Measurements from ENCODE around the gene SFTA2.

The SFTA2 gene

DNA sequence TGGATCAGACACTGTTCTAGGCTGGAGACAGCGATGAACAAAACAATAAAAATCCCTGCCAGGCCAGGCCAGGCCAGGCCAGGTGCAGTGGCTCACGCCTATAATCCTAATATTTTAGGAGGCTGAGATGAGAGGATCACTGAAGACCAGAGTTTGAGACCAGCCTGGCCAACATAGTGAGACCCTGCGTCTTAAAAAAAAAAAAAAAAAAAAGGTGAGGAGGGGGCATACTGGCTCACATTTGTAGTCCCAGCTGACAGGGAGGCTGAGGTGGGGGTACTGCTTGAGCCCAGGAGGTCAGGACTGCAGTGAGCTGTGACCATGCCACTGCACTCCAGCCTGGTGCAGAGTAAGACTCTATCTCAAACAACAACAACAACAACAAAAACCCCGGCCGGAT lies 13.3 kb upstream of the SFTA2 start:
- Histone ChIP-seq H3K36me3 (ENCODE audit: control insufficient read depth in 1 of 2, insufficient read depth in 2 of 2, low read length in 2 of 2) (no peaks in the 10 kb centered on the region), H3K4me1 (ENCODE audit: control insufficient read depth in 1 of 2, insufficient read depth in 2 of 2, low read length in 2 of 2) (peaks cover 8 to 11% of the 10 kb centered on the region in 2 donors), H3K9ac (ENCODE audit: low read depth in 1 of 2, low read length in 2 of 2) (no peak overlapping the region), H3K27me3 (ENCODE audit: control insufficient read depth in 1 of 2, insufficient read depth in 2 of 2, low read length in 2 of 2) (peaks cover 7 to 13% of the 10 kb centered on the region in 2 donors), H3K9me3 (ENCODE audit: control insufficient read depth in 1 of 2, low read length in 2 of 2) (no peaks in the 10 kb centered on the region), H3K27ac (ENCODE audit: low read depth, low read length) (no peak overlapping the region), H3K4me3 (ENCODE audit: low read depth in 1 of 2, low read length in 2 of 2) (no peak overlapping the region)

DNA sequence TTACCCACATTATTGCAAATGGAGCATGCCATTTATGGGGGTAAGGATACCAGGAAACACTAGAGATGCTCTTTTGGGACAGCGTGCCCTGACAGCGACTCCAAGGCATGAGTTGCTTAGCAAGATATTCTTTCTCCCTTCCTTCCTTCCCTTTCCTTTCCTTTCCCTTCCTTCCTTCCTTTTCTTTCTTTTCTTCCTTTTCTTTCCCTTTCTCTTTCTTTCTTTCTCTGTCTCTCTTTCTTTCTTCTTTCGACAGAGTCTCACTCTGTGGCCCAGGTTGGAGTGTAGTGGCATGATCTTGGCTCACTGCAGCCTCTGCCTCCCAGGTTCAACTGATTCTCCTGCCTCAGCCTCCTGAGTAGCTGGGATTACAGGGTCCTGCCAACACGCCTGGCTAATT lies 12.1 kb upstream of the SFTA2 start:
- peaks cover 7 to 13% of the 10 kb centered on the region in 2 donors for H3K27me3 ChIP-seq (ENCODE audit: control insufficient read depth in 1 of 2, insufficient read depth in 2 of 2, low read length in 2 of 2)
- no peaks in the 10 kb centered on the region for H3K9me3 ChIP-seq (ENCODE audit: control insufficient read depth in 1 of 2, low read length in 2 of 2)
- H3K36me3 ChIP-seq (ENCODE audit: control insufficient read depth in 1 of 2, insufficient read depth in 2 of 2, low read length in 2 of 2) = no peaks in the 10 kb centered on the region
- H3K27ac ChIP-seq (ENCODE audit: low read depth, low read length) = no peak overlapping the region
- H3K4me1 ChIP-seq (ENCODE audit: control insufficient read depth in 1 of 2, insufficient read depth in 2 of 2, low read length in 2 of 2) = peaks cover 8 to 21% of the 10 kb centered on the region in 2 donors
- H3K4me3 ChIP-seq (ENCODE audit: low read depth in 1 of 2, low read length in 2 of 2) = no peak overlapping the region
- no peak overlapping the region for H3K9ac ChIP-seq (ENCODE audit: low read depth in 1 of 2, low read length in 2 of 2)

DNA sequence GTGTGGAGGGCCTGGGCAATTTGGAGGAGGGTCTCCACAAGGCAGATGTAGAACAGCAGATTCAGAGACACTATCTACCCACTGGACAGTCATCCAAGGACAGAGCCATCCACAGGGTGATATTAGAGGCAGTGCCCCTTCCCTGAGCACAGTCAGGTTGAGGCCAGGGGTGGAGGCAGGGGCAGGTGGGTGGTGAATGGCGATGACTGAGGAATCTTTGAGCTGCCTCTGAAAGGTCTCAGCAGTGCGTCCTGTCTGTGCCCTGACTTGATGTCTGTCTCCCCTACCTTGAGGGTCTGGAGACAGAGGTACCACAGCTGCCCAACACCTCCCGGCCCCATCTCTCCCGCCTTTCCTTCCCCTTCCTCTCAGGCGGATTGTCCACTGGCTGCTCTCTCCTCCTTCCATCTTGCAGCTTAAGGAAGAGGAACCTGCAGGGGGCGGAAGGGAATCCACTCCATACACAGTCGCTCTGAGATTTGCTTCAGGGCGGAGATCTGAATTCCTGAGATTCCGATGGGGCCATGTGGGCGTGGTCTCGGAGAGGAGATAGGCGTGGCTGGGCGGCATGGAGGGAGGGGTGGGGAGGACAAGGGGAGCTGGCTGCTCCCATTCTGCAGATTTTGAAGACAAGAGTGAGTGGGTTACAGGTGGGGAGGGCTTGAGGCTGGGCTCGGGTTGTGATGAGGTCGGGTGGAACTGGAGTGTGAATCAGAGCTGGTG lies 10.5 kb upstream of the SFTA2 start:
- Histone ChIP-seq H3K9ac (ENCODE audit: low read depth in 1 of 2, low read length in 2 of 2) (no peak overlapping the region), H3K4me3 (ENCODE audit: low read depth in 1 of 2, low read length in 2 of 2) (no peak overlapping the region), H3K9me3 (ENCODE audit: control insufficient read depth in 1 of 2, low read length in 2 of 2) (no peaks in the 10 kb centered on the region), H3K27ac (ENCODE audit: low read depth, low read length) (no peak overlapping the region), H3K27me3 (ENCODE audit: control insufficient read depth in 1 of 2, insufficient read depth in 2 of 2, low read length in 2 of 2) (peaks cover 7 to 13% of the 10 kb centered on the region in 2 donors), H3K4me1 (ENCODE audit: control insufficient read depth in 1 of 2, insufficient read depth in 2 of 2, low read length in 2 of 2) (peaks cover 8 to 17% of the 10 kb centered on the region in 2 donors), H3K36me3 (ENCODE audit: control insufficient read depth in 1 of 2, insufficient read depth in 2 of 2, low read length in 2 of 2) (no peaks in the 10 kb centered on the region)

DNA sequence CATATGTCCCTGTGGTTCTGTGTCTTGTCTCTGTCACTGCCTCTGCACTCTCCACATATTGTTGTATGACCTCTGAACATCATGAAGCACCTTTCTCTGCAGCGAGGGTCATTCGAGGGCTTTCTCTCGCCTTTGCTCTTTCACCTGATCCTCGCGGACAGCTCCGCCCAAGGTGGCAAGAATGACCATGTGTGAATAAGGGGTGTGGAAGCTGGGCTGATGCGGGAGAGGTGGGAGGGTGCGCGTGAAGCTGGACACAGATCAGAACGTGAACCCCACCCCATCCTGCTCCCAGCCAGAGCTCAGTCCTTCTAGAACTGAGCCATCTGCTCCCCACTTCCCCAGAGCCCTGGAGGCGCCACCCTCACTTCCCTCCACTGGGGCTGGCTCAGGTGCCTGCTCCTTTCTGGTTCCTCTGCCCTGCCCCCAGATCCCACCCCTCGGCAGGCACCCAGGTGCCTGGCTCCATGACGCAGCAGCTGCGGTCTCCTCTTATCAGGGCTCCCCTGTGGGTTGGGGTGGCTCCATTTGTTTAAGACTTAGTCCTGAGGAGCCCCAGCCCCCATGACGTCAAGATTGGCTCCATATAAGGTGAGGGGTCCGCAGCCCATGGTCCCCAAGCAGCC lies 8.5 kb upstream of the SFTA2 start, which contains the start of gene MUCL3:
TSS of gene MUCL3 (plus strand) at position 613 of the 626 bp plus-strand sequence. CDS start 27 bp downstream, outside the sequence.
- Histone ChIP-seq H3K4me1 (ENCODE audit: control insufficient read depth in 1 of 2, insufficient read depth in 2 of 2, low read length in 2 of 2) (peaks cover 8 to 17% of the 10 kb centered on the region in 2 donors), H3K36me3 (ENCODE audit: control insufficient read depth in 1 of 2, insufficient read depth in 2 of 2, low read length in 2 of 2) (no peaks in the 10 kb centered on the region), H3K4me3 (ENCODE audit: low read depth in 1 of 2, low read length in 2 of 2) (no peak within 1 kb of the TSS), H3K27ac (ENCODE audit: low read depth, low read length) (no peak within 1 kb of the TSS), H3K9ac (ENCODE audit: low read depth in 1 of 2, low read length in 2 of 2) (no peak within 1 kb of the TSS), H3K9me3 (ENCODE audit: control insufficient read depth in 1 of 2, low read length in 2 of 2) (no peaks in the 10 kb centered on the region), H3K27me3 (ENCODE audit: control insufficient read depth in 1 of 2, insufficient read depth in 2 of 2, low read length in 2 of 2) (peaks cover 3 to 13% of the 10 kb centered on the region in 2 donors)

DNA sequence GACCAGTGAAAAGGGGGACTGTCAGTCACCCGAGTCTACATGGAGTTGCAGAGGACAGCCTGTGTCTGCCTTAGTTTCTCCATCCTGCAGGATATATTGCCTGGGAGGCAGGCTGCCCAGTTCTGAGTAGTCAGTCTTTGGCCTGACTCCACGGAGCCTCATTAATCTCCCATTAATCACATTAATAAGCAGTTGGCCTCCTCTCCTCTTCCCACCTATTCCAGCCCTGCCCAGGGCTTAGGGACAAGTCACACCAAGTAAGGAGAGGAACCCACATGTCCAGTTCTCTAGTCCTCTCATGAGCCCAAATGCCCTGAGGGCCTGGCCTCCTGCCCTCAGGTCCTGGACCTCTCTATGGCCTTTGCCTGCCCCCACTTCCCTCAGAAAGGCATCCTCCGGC lies 7.5 kb upstream of the SFTA2 start:
- Histone ChIP-seq H3K27ac (ENCODE audit: low read depth, low read length) (no peak overlapping the region), H3K36me3 (ENCODE audit: control insufficient read depth in 1 of 2, insufficient read depth in 2 of 2, low read length in 2 of 2) (no peaks in the 10 kb centered on the region), H3K9me3 (ENCODE audit: control insufficient read depth in 1 of 2, low read length in 2 of 2) (no peaks in the 10 kb centered on the region), H3K4me1 (ENCODE audit: control insufficient read depth in 1 of 2, insufficient read depth in 2 of 2, low read length in 2 of 2) (peaks cover 8 to 17% of the 10 kb centered on the region in 2 donors), H3K27me3 (ENCODE audit: control insufficient read depth in 1 of 2, insufficient read depth in 2 of 2, low read length in 2 of 2) (peaks cover 3 to 13% of the 10 kb centered on the region in 2 donors), H3K9ac (ENCODE audit: low read depth in 1 of 2, low read length in 2 of 2) (no peak overlapping the region), H3K4me3 (ENCODE audit: low read depth in 1 of 2, low read length in 2 of 2) (no peak overlapping the region)

DNA sequence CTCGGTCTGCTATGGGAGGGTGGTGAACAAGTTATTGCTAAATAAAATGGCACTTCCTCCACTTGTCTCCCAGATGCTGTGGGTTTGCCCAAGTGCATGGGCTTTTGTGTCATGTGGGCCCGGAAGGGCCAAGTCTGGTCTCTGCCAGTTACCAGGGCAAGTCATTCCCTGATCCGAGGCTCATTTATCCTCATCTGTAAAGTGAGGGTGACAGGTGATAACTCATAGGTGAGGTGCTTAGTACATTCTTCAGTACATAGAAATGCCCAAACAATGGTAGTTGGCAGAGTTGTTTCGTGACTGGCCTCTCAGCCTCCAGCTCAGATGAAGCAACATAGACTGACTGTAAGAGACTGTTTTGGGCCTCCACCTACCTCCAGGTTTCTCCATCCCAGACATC lies 6.8 kb upstream of the SFTA2 start:
- Histone ChIP-seq H3K27ac (ENCODE audit: low read depth, low read length) (no peak overlapping the region), H3K4me1 (ENCODE audit: control insufficient read depth in 1 of 2, insufficient read depth in 2 of 2, low read length in 2 of 2) (peaks cover 8 to 17% of the 10 kb centered on the region in 2 donors), H3K9ac (ENCODE audit: low read depth in 1 of 2, low read length in 2 of 2) (no peak overlapping the region), H3K4me3 (ENCODE audit: low read depth in 1 of 2, low read length in 2 of 2) (no peak overlapping the region), H3K36me3 (ENCODE audit: control insufficient read depth in 1 of 2, insufficient read depth in 2 of 2, low read length in 2 of 2) (no peaks in the 10 kb centered on the region), H3K27me3 (ENCODE audit: control insufficient read depth in 1 of 2, insufficient read depth in 2 of 2, low read length in 2 of 2) (peaks cover 3 to 13% of the 10 kb centered on the region in 2 donors), H3K9me3 (ENCODE audit: control insufficient read depth in 1 of 2, low read length in 2 of 2) (no peaks in the 10 kb centered on the region)

DNA sequence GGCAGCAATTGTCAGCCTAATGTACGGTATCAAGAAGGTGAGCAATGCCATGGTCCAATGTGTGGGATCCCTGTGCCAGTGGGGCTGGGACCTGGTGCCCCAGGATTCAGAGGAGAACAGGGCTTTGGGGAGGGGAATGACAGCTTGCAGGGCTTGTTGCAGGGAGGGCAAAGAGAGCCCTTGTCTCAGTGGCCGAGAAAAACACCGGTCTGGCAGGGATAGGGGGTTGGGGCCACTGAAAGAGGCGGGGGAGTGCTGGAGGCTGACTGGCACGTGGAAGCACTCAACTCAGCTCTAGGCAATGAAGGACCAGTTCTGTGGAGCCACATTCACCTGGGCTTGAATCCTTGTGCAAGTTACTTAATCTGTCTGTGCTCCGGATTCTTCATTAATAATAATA lies 5.3 kb upstream of the SFTA2 start:
- Histone ChIP-seq H3K4me3 (ENCODE audit: low read depth in 1 of 2, low read length in 2 of 2) (no peak overlapping the region), H3K27me3 (ENCODE audit: control insufficient read depth in 1 of 2, insufficient read depth in 2 of 2, low read length in 2 of 2) (peaks cover 3 to 4% of the 10 kb centered on the region in 2 donors), H3K4me1 (ENCODE audit: control insufficient read depth in 1 of 2, insufficient read depth in 2 of 2, low read length in 2 of 2) (peaks cover 9 to 17% of the 10 kb centered on the region in 2 donors), H3K36me3 (ENCODE audit: control insufficient read depth in 1 of 2, insufficient read depth in 2 of 2, low read length in 2 of 2) (no peaks in the 10 kb centered on the region), H3K9ac (ENCODE audit: low read depth in 1 of 2, low read length in 2 of 2) (no peak overlapping the region), H3K27ac (ENCODE audit: low read depth, low read length) (no peak overlapping the region), H3K9me3 (ENCODE audit: control insufficient read depth in 1 of 2, low read length in 2 of 2) (no peaks in the 10 kb centered on the region)

DNA sequence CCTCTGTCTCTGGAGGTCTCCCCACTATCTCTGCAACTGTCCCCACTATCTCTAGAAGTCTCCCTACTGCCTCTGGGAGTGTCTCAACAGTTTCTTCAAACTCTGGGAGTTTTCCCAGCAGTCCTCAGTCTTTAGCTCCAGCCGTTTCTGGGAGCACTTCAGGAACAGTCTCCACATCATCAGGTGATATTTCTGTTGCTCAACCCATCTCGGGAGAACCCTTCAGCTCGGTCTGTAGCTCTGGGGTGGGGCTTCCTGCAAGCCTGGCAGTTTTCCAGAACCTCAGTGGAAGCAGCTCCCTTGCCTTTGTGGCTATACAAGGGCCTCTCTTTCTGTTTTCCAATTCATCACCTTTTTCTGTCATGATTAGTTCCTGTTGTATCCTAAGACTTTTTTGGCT lies 3.0 kb upstream of the SFTA2 start:
- no peak overlapping the region for H3K27ac ChIP-seq (ENCODE audit: low read depth, low read length)
- H3K36me3 ChIP-seq (ENCODE audit: control insufficient read depth in 1 of 2, insufficient read depth in 2 of 2, low read length in 2 of 2) = no peaks in the 10 kb centered on the region
- no peaks in the 10 kb centered on the region for H3K27me3 ChIP-seq (ENCODE audit: control insufficient read depth in 1 of 2, insufficient read depth in 2 of 2, low read length in 2 of 2)
- H3K9me3 ChIP-seq (ENCODE audit: control insufficient read depth in 1 of 2, low read length in 2 of 2) = no peaks in the 10 kb centered on the region
- H3K9ac ChIP-seq (ENCODE audit: low read depth in 1 of 2, low read length in 2 of 2) = no peak overlapping the region
- no peak overlapping the region for H3K4me3 ChIP-seq (ENCODE audit: low read depth in 1 of 2, low read length in 2 of 2)
- peaks cover 7 to 15% of the 10 kb centered on the region in 2 donors for H3K4me1 ChIP-seq (ENCODE audit: control insufficient read depth in 1 of 2, insufficient read depth in 2 of 2, low read length in 2 of 2)

DNA sequence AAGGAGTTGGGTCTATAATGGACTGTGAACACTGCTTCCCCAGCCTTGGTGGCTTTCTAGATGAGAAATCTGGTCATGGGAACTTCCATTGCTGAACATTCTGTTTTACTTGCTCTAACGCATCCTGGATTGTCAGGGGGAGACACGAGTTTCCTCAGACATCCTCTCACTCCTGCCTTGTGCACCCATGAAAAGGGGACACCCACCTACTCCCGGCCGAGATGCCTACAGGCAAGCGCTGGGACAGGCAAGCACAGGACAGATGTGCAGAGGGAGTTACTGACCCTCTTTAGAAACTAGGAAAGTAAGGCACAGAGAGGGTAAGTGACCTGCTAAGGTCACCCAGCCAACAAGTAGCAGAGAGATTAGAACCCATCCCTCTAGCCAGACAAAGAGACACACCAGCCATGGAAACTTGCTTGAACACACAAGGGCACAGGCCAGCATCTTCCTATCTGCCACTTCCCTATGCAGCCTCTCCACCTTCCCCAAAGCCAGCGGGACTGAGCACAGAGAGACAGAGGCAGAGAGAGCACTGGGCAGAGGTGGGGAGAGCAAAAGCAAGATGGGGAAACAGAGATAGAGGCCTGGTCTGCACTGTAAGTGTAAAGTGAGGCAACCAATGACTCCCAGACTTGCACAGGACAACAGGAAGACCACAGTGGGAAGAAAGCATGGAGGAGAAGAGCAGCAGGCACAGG lies 845 bp upstream of the SFTA2 start:
- H3K27me3 ChIP-seq (ENCODE audit: control insufficient read depth in 1 of 2, insufficient read depth in 2 of 2, low read length in 2 of 2) = no peaks in the 10 kb centered on the region
- H3K27ac ChIP-seq (ENCODE audit: low read depth, low read length) = no peak overlapping the region
- H3K4me1 ChIP-seq (ENCODE audit: control insufficient read depth in 1 of 2, insufficient read depth in 2 of 2, low read length in 2 of 2) = peaks cover 7% of the 10 kb centered on the region in 2 donors
- H3K9ac ChIP-seq (ENCODE audit: low read depth in 1 of 2, low read length in 2 of 2) = no peak overlapping the region
- H3K36me3 ChIP-seq (ENCODE audit: control insufficient read depth in 1 of 2, insufficient read depth in 2 of 2, low read length in 2 of 2) = no peaks in the 10 kb centered on the region
- no peak overlapping the region for H3K4me3 ChIP-seq (ENCODE audit: low read depth in 1 of 2, low read length in 2 of 2)
- H3K9me3 ChIP-seq (ENCODE audit: control insufficient read depth in 1 of 2, low read length in 2 of 2) = peaks cover 4 to 6% of the 10 kb centered on the region in 2 donors

DNA sequence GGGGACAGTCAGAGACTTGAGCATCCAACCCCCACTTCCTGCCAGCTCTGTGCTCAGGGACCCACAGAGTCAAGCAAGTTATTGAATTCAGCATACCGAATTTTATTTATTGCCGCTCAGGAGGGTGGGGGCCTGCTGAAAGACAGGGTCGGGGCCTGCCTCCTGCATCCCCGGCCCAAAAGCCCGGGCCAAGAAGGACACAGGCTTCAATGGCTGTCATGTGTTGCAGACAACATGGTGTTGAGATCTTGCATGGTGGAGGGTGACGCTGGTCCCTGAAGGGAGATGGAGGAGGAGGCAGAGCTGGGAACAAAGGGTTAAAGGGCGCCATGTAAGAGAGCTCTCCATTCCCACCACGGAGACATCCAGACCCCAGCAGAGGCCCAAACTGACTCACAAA lies 698 bp downstream of the SFTA2 start:
- no peak overlapping the region for H3K4me3 ChIP-seq (ENCODE audit: low read depth in 1 of 2, low read length in 2 of 2)
- no peak overlapping the region for H3K9ac ChIP-seq (ENCODE audit: low read depth in 1 of 2, low read length in 2 of 2)
- H3K27ac ChIP-seq (ENCODE audit: low read depth, low read length) = no peak overlapping the region
- no peaks in the 10 kb centered on the region for H3K27me3 ChIP-seq (ENCODE audit: control insufficient read depth in 1 of 2, insufficient read depth in 2 of 2, low read length in 2 of 2)
- peaks cover 4 to 6% of the 10 kb centered on the region in 2 donors for H3K9me3 ChIP-seq (ENCODE audit: control insufficient read depth in 1 of 2, low read length in 2 of 2)
- H3K36me3 ChIP-seq (ENCODE audit: control insufficient read depth in 1 of 2, insufficient read depth in 2 of 2, low read length in 2 of 2) = peaks cover 3 to 6% of the 10 kb centered on the region in 2 donors
- peaks cover 7% of the 10 kb centered on the region in 2 donors for H3K4me1 ChIP-seq (ENCODE audit: control insufficient read depth in 1 of 2, insufficient read depth in 2 of 2, low read length in 2 of 2)
